ENCODE data around the gene LPP. TPM values are rescaled to one million over a fixed set of nuclear protein-coding genes. Genes with fewer than 3 reads are reported as not detected.

Gene LPP
- total RNA-seq, 1 donor from 2014 or later = 222 TPM

GRCh38 chr3:188583341-188584161 lies 429.6 kb downstream of the LPP start:
- H3K36me3 ChIP-seq (ENCODE audit: insufficient read depth, low read length) = no peaks in the 10 kb centered on the region
- H2AFZ ChIP-seq (ENCODE audit: low read depth, low read length) = no peak overlapping the region
- DNase-seq (ENCODE audit: low read depth) = no peak
- H3K4me1 Mint-ChIP-seq (ENCODE audit: low read depth, unreplicated experiment) = peaks cover 24% of the 10 kb centered on the region
- no peaks in the 10 kb centered on the region for H3K27me3 Mint-ChIP-seq (ENCODE audit: low read depth, unreplicated experiment)
- peak overlapping the region; percentile 82 for H3K27ac ChIP-seq (ENCODE audit: low read depth, low read length)
- no peak overlapping the region for H3K4me3 Mint-ChIP-seq (ENCODE audit: unreplicated experiment)
- TF ChIP-seq EZH2 (IDR thresholded peaks at IDR 0.05; ENCODE audit: insufficient read depth, low read length) = no peak
- no peak for TF ChIP-seq CTCF (IDR thresholded peaks at IDR 0.05; ENCODE audit: insufficient read depth, low read depth, low read length)
- H3K9me3 ChIP-seq (ENCODE audit: insufficient read depth, low read depth, low read length) = no peaks in the 10 kb centered on the region
- H3K27ac Mint-ChIP-seq (ENCODE audit: unreplicated experiment) = no peak overlapping the region
- H3K9ac ChIP-seq (ENCODE audit: low read length) = peak overlapping the region; percentile 68
- no peaks in the 10 kb centered on the region for H3K27me3 ChIP-seq (ENCODE audit: insufficient read depth, low read length)
- no peak for FAIRE-seq
- peaks cover 32% of the 10 kb centered on the region for H3K4me1 ChIP-seq (ENCODE audit: insufficient read depth, low read length)
- H3K4me2 ChIP-seq (ENCODE audit: low read length) = peak overlapping the region; percentile 74
- peak overlapping the region; percentile 22 for H3K4me3 ChIP-seq (ENCODE audit: insufficient read depth, low read depth, low read length)
- peaks cover 43% of the 10 kb centered on the region for H3K79me2 ChIP-seq (ENCODE audit: insufficient read depth, low read length)
- H4K20me1 ChIP-seq (ENCODE audit: insufficient read depth, low read length) = no peaks in the 10 kb centered on the region
- no peaks in the 10 kb centered on the region for H3K36me3 Mint-ChIP-seq (ENCODE audit: low read depth, unreplicated experiment)
- no peaks in the 10 kb centered on the region for H3K9me3 Mint-ChIP-seq (ENCODE audit: unreplicated experiment)

- Histone ChIP-seq H3K4me1 (ENCODE audit: insufficient read depth, low read length) (peaks cover 26% of the 10 kb centered on the region), H3K27me3 (ENCODE audit: insufficient read depth, low read length) (no peaks in the 10 kb centered on the region), H3K27ac (ENCODE audit: low read depth, low read length) (peak overlapping the region; percentile 82), H4K20me1 (ENCODE audit: insufficient read depth, low read length) (no peaks in the 10 kb centered on the region), H3K9me3 (ENCODE audit: insufficient read depth, low read depth, low read length) (no peaks in the 10 kb centered on the region), H3K79me2 (ENCODE audit: insufficient read depth, low read length) (peaks cover 48% of the 10 kb centered on the region), H3K36me3 (ENCODE audit: insufficient read depth, low read length) (no peaks in the 10 kb centered on the region), H2AFZ (ENCODE audit: low read depth, low read length) (no peak overlapping the region), H3K4me3 (ENCODE audit: insufficient read depth, low read depth, low read length) (peak overlapping the region; percentile 22), H3K9ac (ENCODE audit: low read length) (peak overlapping the region; percentile 68), H3K4me2 (ENCODE audit: low read length) (peak overlapping the region; percentile 74)
- Mint-ChIP-seq H3K27ac (ENCODE audit: unreplicated experiment) (no peak overlapping the region), H3K36me3 (ENCODE audit: low read depth, unreplicated experiment) (no peaks in the 10 kb centered on the region), H3K9me3 (ENCODE audit: unreplicated experiment) (no peaks in the 10 kb centered on the region), H3K4me3 (ENCODE audit: unreplicated experiment) (no peak overlapping the region), H3K4me1 (ENCODE audit: low read depth, unreplicated experiment) (peaks cover 18% of the 10 kb centered on the region), H3K27me3 (ENCODE audit: low read depth, unreplicated experiment) (no peaks in the 10 kb centered on the region)
- TF ChIP-seq EZH2 (IDR thresholded peaks at IDR 0.05; ENCODE audit: insufficient read depth, low read length) (no peak), CTCF (IDR thresholded peaks at IDR 0.05; ENCODE audit: insufficient read depth, low read depth, low read length) (no peak)
- no peak for FAIRE-seq
- peak; percentile 91 for DNase-seq (ENCODE audit: low read depth)
These were observed 430.2 kb downstream of the LPP start for GRCh38 chr3:188584162-188584529.
